HG03103 (cell line): ENCODE measurements around the gene EWSR1.

ENCODE experiments used
- ATAC-seq: cut with Tn5 transposase; IDR thresholded peaks from one replicate; pipeline ENCODE4 v1.9.1; 2021; ENCODE audit warnings: low read depth; ENCODE audit not compliant: unreplicated experiment

EWSR1 gene

DNA sequence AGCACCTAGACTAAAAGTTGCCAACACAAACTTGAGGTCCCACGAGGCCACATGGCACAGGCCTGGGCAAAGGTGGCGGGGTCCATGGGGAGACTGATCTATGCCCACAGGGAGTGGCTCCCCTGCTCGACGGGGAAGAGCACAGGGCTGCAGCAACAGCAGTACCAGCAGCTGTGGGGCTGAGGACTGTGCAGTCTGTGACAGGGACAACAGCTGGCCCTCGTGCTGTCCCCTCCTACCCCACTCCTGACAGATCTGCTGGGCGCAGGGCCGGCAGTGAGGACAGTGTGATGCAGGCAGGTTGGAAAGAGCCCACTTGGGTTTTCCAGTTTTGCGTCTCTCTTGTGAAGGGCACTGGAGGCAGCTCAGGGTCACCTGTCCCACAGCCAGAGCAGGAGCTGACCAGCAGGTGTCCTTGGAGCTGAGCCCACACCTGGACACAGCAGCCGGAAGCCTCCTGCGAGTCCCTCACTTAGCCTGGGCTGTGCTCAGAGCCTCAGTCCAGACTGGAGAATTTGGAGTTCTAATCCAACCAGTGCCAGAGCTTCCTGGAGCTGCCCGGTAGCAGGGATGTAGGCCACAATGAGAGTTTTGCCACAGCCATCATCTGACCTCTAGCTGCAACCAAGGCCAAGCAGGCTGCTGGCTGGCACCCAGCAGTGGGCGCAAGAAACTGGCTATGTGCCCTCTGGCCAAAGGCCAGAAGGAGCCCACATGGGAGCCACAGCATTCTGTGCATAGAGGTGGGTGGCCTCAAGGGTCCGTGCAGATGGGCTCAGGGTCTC is 34.8 kb downstream of the EWSR1 start:
- ATAC-seq, result no peak

DNA sequence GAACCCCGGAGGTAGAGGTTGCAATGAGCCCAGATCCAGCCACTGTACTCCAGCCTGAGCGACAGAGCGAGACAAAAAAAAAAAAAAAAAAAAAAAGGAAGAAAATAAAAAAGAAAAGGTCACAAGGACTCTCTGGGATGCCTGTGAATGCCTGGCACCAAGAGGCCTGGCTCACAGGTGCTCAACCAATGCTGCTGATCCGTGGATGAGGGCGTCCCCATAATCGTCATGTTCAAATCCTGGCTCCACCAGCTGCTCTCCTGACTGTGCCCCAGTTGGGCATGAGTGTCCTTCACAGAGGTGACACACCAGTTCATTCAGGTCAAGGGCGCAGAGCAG is 37.7 kb downstream of the EWSR1 start:
- ATAC-seq, result no peak

DNA sequence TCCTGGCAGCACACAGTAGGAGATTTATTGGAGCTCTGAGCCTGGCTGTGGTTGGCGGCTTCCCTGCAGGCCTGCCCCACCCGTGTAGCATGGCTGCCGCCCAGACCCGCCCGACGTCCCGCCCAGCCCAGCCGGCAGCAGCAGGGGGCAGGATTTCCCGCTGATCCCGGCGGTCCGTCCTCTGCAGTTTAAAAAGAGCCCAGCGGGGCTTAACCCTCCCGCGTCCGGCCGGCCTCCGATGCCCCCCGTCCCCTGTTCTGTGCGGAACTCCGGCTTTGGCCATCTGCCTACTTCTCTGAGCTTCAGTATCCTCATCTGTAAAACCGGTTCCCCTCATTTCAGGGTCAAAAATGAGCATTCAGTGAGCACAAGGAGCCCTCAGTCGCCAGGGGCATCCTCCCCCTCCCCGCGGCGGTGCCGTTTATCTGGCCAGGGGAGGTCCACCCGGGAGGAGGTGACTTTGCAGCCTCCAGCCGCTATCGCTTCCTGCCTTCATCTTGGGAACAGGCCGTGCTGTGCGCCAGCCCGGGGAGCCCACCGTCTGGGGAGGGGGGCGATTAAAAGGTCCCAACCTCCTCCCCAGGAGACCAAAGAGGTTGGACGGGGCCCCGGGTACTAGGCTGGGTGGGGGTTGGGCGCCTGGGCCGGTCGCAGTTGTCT is 38.2 kb downstream of the EWSR1 start, which contains the start of gene GAS2L1:
Gene GAS2L1 (plus strand): TSS at position 476 of the 660 bp plus-strand sequence. CDS start 1,456 bp downstream, outside the sequence.
- no peak for ATAC-seq

DNA sequence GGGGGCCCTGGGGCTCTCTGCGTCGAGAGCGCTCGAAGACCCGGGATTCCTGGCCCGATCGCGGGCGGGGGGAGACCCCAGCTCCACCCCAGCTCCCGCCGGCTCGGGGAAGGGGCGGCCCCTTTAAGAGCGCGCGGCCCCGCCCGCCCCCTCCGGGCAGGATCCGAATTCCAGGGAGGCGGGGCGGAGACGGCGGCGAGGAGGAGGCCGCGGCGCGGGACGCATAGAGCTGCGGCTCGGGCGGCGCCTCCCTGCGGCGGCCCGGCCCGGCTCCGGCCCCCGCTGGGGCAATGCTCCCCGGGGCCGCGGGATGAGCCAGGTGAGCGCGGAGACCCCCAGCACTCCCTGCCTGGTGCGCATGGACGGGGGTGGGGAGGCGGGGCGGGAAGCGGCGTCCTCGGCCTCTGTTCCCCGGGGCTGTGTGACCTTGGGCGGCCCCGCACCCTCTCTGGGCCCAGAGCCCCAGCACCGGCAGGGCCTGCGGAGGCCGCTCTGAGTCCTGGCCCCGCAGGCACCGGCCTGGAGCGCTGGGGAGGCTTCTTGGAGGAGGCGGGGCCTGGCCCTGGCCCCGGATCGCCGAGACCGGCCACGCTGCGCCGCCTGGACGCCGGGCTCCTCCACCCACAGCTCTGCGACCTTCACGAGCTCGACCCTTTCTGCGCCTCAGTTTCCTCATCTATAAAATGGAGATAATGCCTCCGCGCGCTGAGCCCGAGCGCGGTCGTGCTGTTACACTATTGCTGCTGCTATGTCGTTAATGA is 38.9 kb downstream of the EWSR1 start:
- ATAC-seq, result no peak

DNA sequence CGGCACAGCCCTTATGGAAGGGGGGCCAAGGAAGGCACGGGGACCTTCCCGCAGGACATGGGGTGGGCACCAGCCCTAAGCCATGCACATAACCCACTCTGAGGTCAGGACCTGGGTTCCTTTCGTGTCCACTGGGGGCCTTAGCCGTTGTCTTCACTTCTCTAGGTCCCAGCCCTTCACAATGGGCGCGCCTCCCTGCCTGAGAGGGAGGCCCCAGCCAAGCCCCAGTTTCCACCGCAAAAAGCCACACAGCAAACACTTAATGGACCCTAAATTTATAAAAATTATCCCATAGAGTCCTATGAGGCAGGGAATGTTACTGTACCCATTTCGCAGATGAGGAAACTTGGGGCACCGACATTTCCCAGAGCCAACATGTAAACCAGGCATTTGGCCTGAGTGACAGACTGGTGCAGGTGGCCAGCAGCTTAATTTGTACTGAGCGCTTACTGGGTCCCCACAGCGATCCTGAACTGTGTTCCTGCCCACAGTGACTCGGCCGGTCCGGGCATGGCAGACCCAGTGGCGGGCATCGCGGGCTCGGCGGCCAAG is 39.6 kb downstream of the EWSR1 start:
- no peak for ATAC-seq

DNA sequence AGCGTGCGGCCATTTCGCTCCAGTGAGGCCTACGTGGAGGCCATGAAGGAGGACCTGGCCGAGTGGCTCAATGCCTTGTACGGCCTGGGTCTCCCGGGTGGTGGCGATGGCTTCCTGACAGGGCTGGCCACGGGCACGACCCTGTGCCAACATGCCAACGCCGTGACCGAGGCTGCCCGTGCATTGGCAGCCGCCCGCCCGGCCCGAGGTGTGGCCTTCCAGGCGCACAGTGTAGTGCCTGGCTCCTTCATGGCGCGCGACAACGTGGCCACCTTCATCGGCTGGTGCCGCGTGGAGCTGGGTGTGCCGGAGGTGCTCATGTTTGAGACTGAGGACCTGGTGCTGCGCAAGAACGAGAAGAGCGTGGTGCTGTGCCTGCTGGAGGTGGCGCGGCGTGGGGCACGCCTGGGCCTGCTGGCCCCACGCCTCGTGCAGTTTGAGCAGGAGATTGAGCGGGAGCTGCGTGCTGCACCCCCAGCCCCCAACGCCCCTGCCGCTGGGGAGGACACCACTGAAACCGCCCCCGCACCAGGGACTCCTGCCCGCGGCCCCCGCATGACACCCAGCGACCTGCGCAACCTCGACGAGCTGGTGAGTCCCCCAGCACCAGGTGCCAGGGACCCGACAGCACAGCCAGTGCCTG is 40.2 kb downstream of the EWSR1 start:
- no peak for ATAC-seq

DNA sequence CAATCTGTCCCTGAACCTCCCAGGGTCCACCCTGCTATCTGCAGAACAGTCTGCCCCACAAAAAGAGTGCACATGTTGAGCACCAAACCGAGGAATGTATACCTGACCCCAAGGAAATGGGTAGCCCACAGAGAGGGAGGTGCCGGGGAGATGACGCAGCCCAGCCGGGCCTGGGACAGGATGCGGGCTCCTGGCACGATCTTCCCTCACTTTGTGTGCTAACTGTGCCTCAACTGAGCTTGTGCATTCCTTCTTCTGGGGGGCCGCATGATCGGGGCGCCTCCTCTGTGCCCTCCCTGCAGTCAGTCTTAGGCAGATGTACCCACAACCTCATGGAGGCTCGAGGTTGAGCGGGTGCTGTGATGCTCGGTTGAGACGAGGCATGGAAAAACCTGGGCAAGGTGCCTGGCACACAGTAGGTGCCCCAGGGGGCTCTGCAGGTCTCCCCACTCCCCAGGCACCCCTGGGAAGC is 40.8 kb downstream of the EWSR1 start:
- ATAC-seq, result no peak

DNA sequence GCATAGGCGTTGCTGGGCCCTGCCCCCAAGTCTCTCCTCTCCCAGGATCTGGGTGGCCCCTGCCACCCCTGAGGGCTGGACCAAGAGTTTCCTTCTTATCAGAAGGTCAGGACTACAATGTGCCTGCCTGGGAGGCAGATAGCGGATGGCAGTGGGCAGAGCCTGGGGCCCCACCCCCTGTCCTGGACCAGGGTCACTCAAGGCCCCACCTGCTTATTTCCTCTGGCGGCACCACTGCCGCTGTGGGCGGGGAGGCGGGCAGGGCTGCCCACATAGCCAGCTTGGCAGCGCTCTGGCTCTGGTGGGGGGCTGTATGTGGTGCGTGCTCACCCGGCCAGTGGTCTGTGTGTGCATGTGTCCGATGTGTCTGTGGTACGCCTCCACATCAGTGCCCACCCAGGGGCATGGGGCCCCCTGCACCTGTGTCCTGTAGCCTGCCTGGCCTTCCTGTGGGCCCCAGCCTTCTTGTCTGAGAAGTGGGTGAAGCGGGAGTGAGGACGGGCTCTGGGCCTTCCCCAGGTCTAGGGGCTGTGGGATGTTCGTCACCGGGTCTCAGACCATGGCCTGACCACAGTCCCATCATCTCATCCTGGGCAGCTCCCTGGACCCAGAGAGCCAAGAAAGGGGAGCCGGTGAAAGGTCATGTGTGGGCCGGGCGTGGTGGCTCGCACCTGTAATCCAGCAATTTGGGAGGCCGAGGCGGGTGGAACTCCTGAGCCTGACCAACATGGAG is 41.4 kb downstream of the EWSR1 start:
- no peak for ATAC-seq

DNA sequence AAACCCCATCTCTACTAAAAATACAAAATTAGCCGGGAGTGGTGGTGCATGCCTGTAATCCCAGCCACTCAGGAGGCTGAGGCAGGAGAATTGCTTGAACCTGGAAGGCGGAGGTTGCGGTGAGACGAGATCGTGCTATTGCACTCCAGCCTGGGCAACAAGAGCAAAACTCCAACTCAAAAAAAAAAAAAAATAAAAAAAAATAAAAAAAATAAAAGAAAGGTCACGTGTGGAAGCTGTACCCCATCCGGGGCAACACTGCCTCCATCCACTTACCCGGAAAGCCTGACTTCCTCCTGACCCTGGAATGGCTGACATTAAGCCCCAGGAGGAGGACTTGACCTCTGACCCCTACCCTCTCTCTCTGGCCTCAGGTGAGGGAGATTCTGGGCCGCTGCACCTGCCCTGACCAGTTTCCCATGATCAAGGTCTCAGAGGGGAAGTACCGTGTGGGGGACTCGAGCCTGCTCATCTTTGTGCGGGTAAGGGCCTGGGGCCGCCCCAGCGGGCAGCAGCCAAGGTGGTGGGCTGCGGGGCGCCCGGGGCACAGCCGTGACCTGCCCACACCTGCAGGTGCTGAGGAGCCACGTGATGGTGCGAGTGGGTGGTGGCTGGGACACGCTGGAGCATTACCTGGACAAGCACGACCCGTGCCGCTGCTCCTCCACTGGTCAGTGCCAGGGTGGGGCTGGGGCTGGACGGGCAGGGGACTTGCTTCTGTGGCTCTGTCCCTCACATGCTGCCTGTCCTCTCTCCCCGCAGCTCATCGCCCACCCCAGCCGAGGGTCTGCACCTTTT is 42.2 kb downstream of the EWSR1 start:
- ATAC-seq, result no peak

DNA sequence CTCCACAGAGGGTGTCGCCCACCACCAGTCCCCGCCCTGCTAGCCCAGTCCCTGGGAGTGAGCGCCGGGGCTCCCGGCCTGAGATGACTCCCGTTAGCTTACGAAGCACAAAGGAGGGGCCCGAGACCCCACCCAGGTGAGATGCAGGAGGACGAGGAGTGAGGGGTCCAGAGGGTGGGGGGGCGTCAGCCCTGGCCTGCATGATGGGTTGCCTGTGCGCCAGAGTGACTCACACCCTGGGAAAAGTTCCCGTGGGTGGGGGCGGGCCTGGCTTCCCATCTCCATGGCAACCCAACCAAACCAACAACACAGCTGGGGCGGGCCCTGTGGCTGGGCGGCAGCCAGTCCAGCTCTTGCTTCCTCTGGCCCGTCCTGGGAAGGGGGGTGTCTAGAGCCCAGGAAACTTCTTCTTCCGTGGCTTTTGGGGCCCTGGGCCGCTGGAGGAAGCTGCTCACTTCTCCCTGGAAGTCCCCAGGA is 42.8 kb downstream of the EWSR1 start:
- no peak for ATAC-seq

DNA sequence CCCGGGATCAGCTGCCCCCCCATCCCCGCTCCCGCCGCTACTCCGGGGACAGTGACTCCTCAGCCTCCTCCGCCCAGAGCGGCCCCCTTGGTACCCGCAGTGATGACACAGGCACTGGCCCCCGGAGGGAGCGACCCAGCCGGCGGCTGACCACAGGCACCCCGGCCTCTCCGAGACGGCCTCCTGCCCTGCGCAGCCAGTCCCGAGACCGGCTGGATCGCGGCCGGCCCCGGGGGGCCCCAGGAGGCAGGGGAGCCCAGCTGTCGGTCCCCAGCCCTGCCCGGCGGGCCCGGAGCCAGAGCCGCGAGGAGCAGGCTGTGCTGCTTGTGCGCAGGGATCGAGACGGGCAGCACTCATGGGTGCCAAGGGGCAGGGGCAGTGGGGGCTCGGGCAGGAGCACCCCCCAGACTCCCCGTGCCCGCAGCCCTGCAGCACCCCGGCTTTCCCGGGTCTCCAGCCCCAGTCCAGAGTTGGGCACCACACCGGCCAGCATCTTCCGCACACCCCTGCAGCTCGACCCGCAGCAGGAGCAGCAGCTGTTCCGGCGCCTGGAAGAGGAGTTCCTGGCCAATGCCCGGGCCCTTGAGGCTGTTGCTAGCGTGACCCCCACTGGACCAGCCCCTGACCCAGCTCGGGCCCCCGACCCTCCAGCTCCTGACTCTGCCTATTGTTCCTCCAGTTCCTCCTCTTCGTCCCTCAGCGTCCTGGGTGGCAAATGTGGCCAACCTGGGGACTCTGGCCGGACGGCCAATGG is 43.6 kb downstream of the EWSR1 start:
- ATAC-seq, result no peak

DNA sequence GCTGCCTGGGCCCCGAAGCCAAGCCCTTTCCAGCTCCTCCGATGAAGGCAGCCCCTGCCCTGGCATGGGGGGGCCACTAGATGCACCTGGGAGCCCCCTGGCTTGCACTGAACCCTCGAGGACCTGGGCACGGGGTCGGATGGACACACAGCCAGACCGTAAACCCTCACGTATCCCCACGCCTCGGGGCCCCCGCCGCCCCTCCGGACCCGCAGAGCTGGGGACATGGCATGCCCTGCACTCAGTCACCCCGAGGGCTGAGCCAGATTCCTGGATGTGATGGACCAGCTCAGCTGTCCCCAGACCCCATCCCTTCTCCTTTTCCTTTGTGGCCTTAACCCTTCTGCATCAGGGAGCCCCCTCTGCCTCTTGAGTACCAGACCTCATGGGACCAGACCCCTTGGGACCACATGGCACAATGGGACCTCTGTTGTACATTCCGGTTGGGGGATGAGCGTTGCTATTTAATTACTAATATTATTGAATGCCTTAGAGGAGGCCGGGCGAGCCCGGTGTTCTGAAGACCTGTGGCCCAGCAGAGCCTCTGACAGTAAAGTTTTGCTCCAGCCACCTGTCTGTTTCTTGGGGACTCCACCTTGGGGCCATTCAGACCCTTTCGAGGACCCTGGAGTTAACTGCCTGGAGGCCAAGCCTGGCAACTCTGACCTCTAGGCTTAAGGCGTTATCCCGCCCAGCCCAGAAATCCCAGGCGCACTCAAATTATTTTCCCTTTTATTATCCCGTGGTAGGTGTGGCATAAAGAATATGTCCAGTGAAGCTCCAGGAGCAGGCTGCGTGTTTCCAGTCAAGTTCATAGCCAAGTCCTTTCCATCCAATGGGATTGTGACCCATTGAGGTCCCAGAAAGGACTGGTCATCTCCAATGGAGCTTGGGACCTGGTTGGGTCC is 44.4 kb downstream of the EWSR1 start:
- no peak for ATAC-seq

DNA sequence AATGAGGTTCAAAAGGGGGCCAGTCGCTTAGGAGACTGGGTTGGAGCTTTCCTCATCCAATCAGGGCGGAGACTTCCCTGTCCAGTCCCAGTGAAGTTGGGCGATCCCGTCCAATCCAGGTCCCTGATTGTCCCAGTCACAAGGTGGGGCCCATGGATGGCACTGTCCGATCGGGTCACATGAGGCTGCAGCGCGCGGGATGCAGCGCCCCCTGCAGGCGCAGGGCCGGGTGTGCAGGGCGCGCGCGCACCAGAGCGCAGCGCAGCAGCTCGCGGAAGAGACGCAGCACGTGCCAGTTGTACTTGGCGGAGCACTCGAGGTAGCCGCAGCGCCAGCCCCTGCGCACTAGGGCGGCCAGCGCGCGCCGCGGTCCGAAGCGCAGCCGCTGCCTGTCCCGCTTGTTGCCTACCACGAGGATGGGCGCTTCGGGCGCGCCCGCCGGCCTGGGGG is 45.1 kb downstream of the EWSR1 start:
- no peak for ATAC-seq

DNA sequence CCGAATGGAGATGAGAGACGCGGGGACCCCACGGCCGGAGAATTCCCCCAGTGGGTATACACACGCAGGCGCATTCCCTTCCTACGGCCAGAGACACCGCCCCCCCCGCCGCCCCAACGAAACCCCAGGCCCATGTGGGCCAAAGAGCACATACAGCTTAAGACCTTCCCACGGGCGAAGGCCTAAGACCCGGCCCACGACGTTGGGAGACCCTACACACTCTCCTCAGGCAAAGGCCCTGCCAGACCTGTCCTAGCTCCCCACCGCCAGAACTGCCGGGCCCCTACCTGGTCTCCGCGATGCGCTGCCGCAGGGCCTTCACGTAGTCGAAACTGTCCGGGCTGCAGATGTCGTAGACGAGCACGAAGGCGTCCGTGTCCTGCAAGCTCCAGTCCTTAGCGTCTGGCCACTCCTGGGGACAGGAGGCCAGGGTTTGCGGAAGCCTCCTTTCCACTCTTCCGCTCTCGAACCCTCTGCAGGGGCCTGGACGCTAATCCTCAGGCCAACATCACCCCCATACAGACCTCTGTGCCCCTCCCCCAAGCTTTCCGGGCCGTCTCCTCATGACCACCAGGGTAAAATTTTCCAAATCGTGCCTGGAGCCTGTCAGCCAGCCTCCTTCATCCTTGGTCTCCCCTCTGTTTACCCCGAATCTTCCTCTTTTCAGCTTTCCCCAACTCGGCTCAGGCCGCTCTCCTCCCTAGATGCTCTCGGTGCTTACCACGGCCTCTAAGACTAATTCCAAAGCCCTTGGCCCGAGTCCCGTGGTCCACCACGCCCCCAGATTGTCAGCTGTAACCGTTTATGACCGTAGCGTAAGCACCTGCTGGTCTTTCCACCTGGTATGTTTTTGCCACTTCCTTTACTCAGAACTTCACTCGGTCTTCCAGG is 45.8 kb downstream of the EWSR1 start:
- no peak for ATAC-seq

DNA sequence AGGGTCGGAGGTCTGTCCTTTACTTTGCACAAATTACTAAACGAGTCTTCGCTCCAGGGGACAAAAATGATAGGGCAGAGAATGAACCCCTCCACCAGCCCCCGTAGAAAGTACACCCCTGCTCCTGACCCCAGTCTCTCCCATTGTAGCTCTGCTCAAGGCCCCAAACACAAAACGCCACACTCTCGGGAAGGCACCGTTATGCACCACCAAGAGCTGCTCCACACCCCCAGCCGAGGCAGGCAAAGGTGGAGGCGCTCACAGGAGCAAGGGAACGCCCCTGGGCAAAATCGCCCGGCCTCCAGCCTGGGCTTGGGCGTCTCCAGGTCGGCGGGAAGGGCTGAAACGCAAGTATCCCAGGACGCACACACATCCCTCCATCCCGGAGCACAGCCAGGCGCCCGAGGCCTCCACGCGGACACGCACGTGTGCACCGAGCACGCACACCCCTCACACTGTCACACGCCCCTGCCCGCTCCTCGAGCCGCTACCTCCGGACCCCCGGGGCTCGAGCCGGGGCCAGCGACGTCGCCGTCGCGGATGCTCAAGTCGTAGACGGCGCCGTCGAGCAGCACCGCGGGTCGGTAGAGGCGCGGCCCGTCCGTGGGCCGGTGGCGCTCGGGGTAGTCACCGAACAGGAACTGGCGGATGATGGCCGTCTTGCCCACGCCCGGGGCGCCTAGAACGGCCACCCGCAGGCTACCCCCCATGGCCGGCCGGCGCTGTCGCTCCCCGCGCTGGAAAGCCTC is 46.6 kb downstream of the EWSR1 start:
- no peak for ATAC-seq
